K562 (cell line): Measurements from ENCODE around the gene RFPL1. TPM values are rescaled to one million over a fixed set of nuclear protein-coding genes. Genes with fewer than 3 reads are reported as not detected.

Experiments used
- CHD2 ChIP-seq: IDR thresholded peaks from 2 replicates; pipeline ENCODE4 v1.6.1; 2011; ENCODE audit warnings: low read depth, low read length
- CREM ChIP-seq: IDR thresholded peaks from 2 replicates; pipeline ENCODE4 v1.6.1; 2014; ENCODE audit warnings: antibody characterized with exemption, low read depth
- CXXC5 ChIP-seq: fragments of 250-450 bp; sonication (Bioruptor Pico); IDR thresholded peaks from 2 replicates; pipeline ENCODE4 v1.8.0; 2022; ENCODE audit warnings: inconsistent platforms, mild to moderate bottlenecking, moderate library complexity
- MED1 ChIP-seq: sonication (generic); formaldehyde crosslinking; IDR thresholded peaks from 2 replicates; pipeline ENCODE4 v1.8.1; 2023; ENCODE audit warnings: missing genetic modification reagents, borderline replicate concordance
- NRF1 ChIP-seq, 2 experiments: fragments of 450-650 bp; IDR thresholded peaks in 1 of 2; conservative IDR thresholded peaks in 1 of 2; 2 replicates each; pipeline ENCODE4 v1.6.1; 2014; ENCODE audit warnings: mild to moderate bottlenecking in 2 of 2
- RNF2 ChIP-seq: sonication (generic); IDR thresholded peaks from 2 replicates; pipeline ENCODE4 v1.6.1; 2016
- SIN3B ChIP-seq: fragments of 450-650 bp; IDR thresholded peaks from 2 replicates; pipeline ENCODE4 v1.6.1; 2017; ENCODE audit warnings: low read depth, mild to moderate bottlenecking, moderate library complexity
- ZFP36 ChIP-seq: fragments of 150-350 bp; IDR thresholded peaks from 2 replicates; pipeline ENCODE4 v1.6.1; 2018; ENCODE audit warnings: low read length, low read depth; ENCODE audit not compliant: partially characterized antibody
- ZHX1 ChIP-seq: fragments of 150-350 bp; conservative IDR thresholded peaks from 2 replicates; pipeline ENCODE4 v1.6.1; 2014; ENCODE audit warnings: low read length
- ZNF511 ChIP-seq: sonication (generic); formaldehyde crosslinking; IDR thresholded peaks from 2 replicates; pipeline ENCODE4 v1.8.0; 2022; ENCODE audit warnings: mild to moderate bottlenecking, missing genetic modification reagents
- polyA plus RNA-seq, 8 experiments: library from polyadenylated mRNA; depleted of rRNA in 4 of 8; stranded (reverse) in 5 of 8; unstranded in 3 of 8; fragments of >200 nt; fragmentation: Nextera tagmentation in 2 of 8; fragmentation: Illumina TruSeq in 1 of 8; extraction: Ambion mirVana in 2 of 8; extraction: Trizol in 1 of 8; gene quantifications; 2 replicates each; pipeline versions ENCODE4 v1.2.1 to v1.2.3, GENCODE V29; 2011 to 2014; ENCODE audit warnings: inconsistent platforms in 1 of 8, missing spikeins in 1 of 8
- total RNA-seq, 7 experiments: library from RNA; depleted of rRNA in 6 of 7; stranded (reverse); fragments of >200 nt in 6 of 7; fragmentation: Illumina TruSeq in 2 of 7; extraction: Trizol in 2 of 7; gene quantifications; 2 replicates each; pipeline versions ENCODE4 v1.2.1 to v1.2.3, GENCODE V29; 2011 to 2021; ENCODE audit warnings: low replicate concordance in 1 of 7
- TF ChIP-seq, protein P1 (sequence below): sonication (generic); formaldehyde crosslinking; IDR thresholded peaks from 2 replicates; pipeline ENCODE4 v1.8.1; 2023; ENCODE audit warnings: mild to moderate bottlenecking, missing genetic modification reagents
- TF ChIP-seq, protein P2 (sequence below): sonication (generic); formaldehyde crosslinking; IDR thresholded peaks from 2 replicates; pipeline ENCODE4 v1.8.0; 2022; ENCODE audit warnings: mild to moderate bottlenecking, missing genetic modification reagents
- TF ChIP-seq, protein P3 (sequence below): fragments of 450-650 bp; IDR thresholded peaks from 2 replicates; pipeline ENCODE4 v1.6.1; 2016; ENCODE audit warnings: antibody characterized with exemption

The RFPL1 gene
- total and polyA plus RNA-seq, 9 of the 15 experiments (the other 6 are each of a cell fraction or from before 2014, with no cell fraction given): not detected

DNA sequence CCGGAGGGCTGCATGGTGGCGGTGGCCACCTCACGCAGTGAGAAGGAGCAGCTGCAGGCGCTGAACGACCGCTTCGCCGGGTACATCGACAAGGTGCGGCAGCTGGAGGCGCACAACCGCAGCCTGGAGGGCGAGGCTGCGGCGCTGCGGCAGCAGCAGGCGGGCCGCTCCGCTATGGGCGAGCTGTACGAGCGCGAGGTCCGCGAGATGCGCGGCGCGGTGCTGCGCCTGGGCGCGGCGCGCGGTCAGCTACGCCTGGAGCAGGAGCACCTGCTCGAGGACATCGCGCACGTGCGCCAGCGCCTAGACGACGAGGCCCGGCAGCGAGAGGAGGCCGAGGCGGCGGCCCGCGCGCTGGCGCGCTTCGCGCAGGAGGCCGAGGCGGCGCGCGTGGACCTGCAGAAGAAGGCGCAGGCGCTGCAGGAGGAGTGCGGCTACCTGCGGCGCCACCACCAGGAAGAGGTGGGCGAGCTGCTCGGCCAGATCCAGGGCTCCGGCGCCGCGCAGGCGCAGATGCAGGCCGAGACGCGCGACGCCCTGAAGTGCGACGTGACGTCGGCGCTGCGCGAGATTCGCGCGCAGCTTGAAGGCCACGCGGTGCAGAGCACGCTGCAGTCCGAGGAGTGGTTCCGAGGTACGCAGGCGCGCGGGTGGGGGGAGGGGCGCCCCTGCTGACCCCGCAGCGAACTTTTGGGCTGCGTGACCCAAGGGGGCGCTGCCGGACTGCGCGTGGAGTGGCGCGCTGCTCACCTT is 42.3 kb downstream of the RFPL1 start (continued):
- TF ChIP-seq, protein P1, sequence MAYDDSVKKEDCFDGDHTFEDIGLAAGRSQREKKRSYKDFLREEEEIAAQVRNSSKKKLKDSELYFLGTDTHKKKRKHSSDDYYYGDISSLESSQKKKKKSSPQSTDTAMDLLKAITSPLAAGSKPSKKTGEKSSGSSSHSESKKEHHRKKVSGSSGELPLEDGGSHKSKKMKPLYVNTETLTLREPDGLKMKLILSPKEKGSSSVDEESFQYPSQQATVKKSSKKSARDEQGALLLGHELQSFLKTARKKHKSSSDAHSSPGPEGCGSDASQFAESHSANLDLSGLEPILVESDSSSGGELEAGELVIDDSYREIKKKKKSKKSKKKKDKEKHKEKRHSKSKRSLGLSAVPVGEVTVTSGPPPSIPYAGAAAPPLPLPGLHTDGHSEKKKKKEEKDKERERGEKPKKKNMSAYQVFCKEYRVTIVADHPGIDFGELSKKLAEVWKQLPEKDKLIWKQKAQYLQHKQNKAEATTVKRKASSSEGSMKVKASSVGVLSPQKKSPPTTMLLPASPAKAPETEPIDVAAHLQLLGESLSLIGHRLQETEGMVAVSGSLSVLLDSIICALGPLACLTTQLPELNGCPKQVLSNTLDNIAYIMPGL (CRISPR knock-in tag): peak; percentile 91
- TF ChIP-seq MED1 (0 out of 2 replicates have a peak, but pooled peaks have one; percentile 39), SIN3B (0 out of 2 replicates have a peak, but pooled peaks have one; percentile 14), RNF2 (peak; percentile 77), NRF1 (conservative IDR thresholded peaks at IDR 0.05 in 1 of 2, IDR thresholded peaks at IDR 0.05 in 1 of 2) (peak; percentile 95 to 96), ZHX1 (0 out of 2 replicates have a peak, but pooled peaks have one; percentile 60), CHD2 (peak; percentile 97), CXXC5 (CRISPR knock-in tag) (peak; percentile 75), CREM (peak; percentile 97), ZNF511 (CRISPR knock-in tag) (peak; percentile 83), ZFP36 (peak; percentile 86)
- TF ChIP-seq, protein P2, sequence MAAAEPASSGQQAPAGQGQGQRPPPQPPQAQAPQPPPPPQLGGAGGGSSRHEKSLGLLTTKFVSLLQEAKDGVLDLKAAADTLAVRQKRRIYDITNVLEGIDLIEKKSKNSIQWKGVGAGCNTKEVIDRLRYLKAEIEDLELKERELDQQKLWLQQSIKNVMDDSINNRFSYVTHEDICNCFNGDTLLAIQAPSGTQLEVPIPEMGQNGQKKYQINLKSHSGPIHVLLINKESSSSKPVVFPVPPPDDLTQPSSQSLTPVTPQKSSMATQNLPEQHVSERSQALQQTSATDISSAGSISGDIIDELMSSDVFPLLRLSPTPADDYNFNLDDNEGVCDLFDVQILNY (CRISPR knock-in tag): peak; percentile 70; the same call in 1 of the 2 replicates
- TF ChIP-seq, protein P3, sequence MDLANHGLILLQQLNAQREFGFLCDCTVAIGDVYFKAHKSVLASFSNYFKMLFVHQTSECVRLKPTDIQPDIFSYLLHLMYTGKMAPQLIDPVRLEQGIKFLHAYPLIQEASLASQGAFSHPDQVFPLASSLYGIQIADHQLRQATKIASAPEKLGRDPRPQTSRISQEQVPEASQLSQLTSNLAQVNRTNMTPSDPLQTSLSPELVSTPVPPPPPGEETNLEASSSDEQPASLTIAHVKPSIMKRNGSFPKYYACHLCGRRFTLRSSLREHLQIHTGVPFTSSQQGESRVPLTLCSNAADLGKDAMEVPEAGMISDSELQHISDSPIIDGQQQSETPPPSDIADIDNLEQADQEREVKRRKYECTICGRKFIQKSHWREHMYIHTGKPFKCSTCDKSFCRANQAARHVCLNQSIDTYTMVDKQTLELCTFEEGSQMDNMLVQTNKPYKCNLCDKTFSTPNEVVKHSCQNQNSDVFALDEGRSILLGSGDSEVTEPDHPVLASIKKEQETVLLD: peak; percentile 78; the same call in 1 of the 2 replicates
